GM06990 (cell line): ENCODE measurements around the gene NR1H4.

Experiments
- DNase-seq: peaks from one replicate; pipeline ENCODE4 v3.0.0-alpha.2; 2011; ENCODE audit not compliant: insufficient read length; ENCODE audit errors: extremely low read depth
- H3K27me3 ChIP-seq: replicated peaks from 2 replicates; pipeline ENCODE4 v1.6.0; 2011; ENCODE audit warnings: low read length; ENCODE audit not compliant: control insufficient read depth, insufficient read depth
- H3K36me3 ChIP-seq: 2 replicates; pipeline ENCODE4 v1.5.1; 2011; ENCODE audit warnings: low read length; ENCODE audit not compliant: control insufficient read depth, insufficient read depth
- H3K4me3 ChIP-seq: replicated peaks from 2 replicates; pipeline ENCODE4 v1.5.1; 2011; ENCODE audit warnings: low read depth, mild to moderate bottlenecking, control low read depth, low read length
- TF ChIP-seq, protein P1 (sequence below): IDR thresholded peaks from 2 replicates; pipeline ENCODE4 v1.5.1; 2011; ENCODE audit warnings: low read length, control low read depth, mild to moderate bottlenecking, inconsistent platforms; ENCODE audit not compliant: insufficient read depth, poor library complexity, severe bottlenecking

NR1H4 gene

GRCh38 chr12:100529756-100530350, 56.2 kb downstream of the NR1H4 start:
- no peak overlapping the region for H3K4me3 ChIP-seq
- H3K36me3 ChIP-seq: no peaks in the 10 kb centered on the region
- H3K27me3 ChIP-seq: no peaks in the 10 kb centered on the region
- TF ChIP-seq, protein P1, sequence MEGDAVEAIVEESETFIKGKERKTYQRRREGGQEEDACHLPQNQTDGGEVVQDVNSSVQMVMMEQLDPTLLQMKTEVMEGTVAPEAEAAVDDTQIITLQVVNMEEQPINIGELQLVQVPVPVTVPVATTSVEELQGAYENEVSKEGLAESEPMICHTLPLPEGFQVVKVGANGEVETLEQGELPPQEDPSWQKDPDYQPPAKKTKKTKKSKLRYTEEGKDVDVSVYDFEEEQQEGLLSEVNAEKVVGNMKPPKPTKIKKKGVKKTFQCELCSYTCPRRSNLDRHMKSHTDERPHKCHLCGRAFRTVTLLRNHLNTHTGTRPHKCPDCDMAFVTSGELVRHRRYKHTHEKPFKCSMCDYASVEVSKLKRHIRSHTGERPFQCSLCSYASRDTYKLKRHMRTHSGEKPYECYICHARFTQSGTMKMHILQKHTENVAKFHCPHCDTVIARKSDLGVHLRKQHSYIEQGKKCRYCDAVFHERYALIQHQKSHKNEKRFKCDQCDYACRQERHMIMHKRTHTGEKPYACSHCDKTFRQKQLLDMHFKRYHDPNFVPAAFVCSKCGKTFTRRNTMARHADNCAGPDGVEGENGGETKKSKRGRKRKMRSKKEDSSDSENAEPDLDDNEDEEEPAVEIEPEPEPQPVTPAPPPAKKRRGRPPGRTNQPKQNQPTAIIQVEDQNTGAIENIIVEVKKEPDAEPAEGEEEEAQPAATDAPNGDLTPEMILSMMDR: no peak
- DNase-seq: no peak

- H3K27me3 ChIP-seq: no peaks in the 10 kb centered on the region
- DNase-seq: no peak
- TF ChIP-seq, protein P1: no peak
- no peak overlapping the region for H3K4me3 ChIP-seq
- H3K36me3 ChIP-seq: no peaks in the 10 kb centered on the region
Measured at GRCh38 chr12:100533376-100533775, 59.7 kb downstream of the NR1H4 start.

GRCh38 chr12:100534625-100535227, 61.1 kb downstream of the NR1H4 start:
- H3K36me3 ChIP-seq: no peaks in the 10 kb centered on the region
- no peaks in the 10 kb centered on the region for H3K27me3 ChIP-seq
- no peak for DNase-seq
- TF ChIP-seq, protein P1: no peak
- H3K4me3 ChIP-seq: no peak overlapping the region

GRCh38 chr12:100539202-100539601, 65.5 kb downstream of the NR1H4 start:
- no peak for DNase-seq
- no peaks in the 10 kb centered on the region for H3K36me3 ChIP-seq
- TF ChIP-seq, protein P1: no peak
- no peaks in the 10 kb centered on the region for H3K27me3 ChIP-seq
- no peak overlapping the region for H3K4me3 ChIP-seq

DNA sequence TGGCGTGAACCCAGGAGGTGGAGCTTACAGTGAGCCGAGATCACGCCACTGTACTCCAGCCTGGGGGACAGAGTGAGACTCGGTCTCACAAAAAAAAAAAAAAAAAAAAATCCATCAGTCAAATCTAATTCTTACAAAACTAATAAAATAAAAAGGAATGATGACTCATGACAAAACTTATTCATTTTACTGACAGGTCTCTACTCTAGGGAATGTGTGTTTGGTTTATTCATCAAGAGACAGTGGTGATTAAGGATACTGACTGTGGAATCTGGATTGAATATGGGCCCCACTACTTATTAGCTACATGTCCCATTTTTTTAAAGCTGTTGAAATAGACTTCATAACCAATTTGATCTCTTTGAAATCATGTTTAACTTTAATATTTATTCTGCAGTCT, 70.5 kb downstream of the NR1H4 start:
- DNase-seq: no peak
- no peaks in the 10 kb centered on the region for H3K27me3 ChIP-seq
- H3K36me3 ChIP-seq: no peaks in the 10 kb centered on the region
- TF ChIP-seq, protein P1: no peak
- H3K4me3 ChIP-seq: no peak overlapping the region

DNA sequence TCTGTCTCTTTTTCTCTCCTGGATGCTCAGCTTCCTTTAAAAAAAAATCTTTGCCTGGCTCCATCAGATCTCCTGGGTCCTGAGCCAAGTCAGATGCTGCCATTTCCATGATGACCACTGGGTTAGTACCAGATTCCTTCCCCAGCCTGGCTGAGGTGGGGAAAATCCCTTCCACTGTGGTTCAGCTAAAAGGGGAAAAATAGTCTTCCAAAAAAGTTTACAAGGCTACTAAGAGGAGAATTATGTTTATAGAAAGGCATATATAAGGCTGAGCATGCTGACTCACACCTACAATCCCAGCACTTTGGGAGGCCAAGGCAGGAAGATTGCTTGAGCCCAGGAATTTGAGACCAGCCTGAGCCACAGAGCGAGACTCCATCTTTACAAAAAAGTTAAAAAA, 71.4 kb downstream of the NR1H4 start:
- no peaks in the 10 kb centered on the region for H3K36me3 ChIP-seq
- TF ChIP-seq, protein P1: no peak
- H3K4me3 ChIP-seq: no peak overlapping the region
- DNase-seq: no peak
- no peaks in the 10 kb centered on the region for H3K27me3 ChIP-seq
